Left hindlimb (tissue), 1 donor: ENCODE measurements around the gene RBM6.
"Not testable (repeated sequence)": the region's sequence is repeated elsewhere in the genome, so short reads cannot be mapped to it uniquely, and the experiment has no call there.

Source experiments
- DNase-seq: peaks from one replicate; pipeline ENCODE4 v3.0.0-alpha.2; 2018

RBM6 gene

DNA sequence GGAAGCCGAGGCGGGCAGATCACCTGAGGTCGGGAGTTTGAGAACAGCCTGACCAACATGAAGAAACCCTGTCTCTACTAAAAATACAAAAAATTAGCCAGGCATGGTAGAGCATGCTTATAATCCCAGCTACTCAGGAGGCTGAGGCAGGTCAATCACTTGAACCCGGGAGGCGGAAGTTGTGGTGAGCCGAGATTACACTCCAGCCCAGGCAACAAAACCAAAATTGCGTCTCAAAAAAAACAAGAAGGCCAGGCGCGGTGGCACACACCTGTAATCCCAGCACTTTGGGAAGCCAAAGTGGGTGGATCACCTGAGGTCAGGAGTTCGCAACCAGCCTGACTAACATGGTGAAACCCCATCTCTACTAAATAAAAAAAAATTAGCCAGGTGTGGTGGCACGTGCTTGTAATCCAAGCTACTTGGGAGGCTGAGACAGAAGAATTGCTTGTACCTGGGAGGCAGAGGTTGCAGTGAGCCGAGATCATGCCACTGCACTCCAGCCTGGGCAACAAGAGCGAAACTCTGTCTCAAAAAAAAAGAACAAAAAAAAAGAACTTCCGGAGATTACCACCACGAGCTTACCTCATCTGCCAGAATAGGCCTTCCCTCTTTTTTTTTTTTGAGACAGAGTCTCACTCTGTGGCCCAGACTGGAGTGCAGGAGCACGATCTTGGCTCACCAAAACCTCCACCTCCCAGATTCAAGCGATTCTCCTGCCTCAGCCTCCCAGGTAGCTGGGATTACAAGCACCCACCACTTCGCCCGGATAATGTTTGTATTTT lies 22.0 kb upstream of the RBM6 start:
- DNase-seq = not testable (repeated sequence)

DNA sequence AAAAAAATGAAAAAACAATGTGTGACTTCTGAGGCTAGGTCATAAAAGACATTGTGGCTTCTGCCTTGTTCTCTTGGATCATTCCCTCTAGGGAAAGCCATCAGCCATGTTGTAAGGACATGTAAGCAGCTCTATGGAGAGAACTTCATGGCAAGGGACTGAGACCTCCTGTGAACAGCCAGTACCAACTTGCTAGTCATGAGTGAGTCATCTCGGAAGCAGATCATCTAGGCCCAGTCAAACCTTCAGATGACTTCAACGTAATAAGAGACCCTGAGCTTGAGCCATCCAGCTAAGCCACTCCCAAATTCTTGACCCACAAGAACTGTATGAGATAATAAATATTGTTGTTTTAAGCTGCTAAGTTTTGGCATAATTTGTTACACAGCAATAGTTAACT lies 15.3 kb upstream of the RBM6 start:
- DNase-seq = no peak

DNA sequence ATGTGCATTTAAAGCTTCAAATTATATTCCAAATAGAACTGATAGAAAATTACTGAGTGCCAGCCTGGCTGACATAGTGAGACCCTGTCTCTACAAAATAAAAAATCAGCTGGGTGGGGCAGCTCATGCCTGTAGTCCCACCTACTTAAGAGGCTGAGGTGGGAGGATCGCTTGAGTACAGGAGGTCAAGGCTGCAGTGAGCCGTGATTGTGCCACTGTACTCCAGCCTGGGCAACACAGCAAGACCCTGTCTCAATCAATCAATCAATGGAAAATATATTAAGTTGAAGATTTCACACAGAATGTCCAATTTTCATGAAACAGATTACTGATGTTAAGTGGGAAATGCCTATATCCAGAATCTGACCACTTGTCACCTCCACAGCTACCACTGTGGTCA lies 14.5 kb upstream of the RBM6 start:
- DNase-seq = no peak

DNA sequence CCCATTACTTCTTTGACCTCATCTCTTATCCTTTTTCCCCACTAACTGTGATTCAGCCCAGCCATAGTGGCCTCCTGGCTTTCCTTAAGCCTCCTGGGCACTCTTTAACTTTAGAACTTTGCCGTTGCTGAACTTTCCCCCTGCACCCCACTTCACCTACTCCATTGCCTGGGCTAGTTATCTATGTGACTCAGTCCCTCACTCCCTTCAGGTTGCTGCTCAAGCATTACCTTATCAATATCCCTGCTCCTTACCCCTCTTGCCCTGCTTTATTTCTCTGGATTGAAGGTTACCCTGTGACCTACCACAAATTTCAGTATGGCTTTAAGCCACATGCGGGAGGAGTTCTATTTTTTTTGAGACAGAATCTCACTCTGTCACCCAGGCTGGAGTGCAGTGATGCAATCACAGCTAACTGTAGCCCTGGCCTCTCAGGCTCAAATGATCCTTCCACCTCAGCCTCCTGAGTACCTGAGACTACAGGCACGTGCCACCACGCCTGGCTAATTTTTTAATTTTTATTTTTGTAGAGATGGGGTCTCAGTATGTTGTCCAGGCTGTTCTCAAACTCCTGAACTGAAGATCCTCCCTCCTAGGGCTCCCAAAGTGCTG lies 13.7 kb upstream of the RBM6 start:
- DNase-seq = no peak

DNA sequence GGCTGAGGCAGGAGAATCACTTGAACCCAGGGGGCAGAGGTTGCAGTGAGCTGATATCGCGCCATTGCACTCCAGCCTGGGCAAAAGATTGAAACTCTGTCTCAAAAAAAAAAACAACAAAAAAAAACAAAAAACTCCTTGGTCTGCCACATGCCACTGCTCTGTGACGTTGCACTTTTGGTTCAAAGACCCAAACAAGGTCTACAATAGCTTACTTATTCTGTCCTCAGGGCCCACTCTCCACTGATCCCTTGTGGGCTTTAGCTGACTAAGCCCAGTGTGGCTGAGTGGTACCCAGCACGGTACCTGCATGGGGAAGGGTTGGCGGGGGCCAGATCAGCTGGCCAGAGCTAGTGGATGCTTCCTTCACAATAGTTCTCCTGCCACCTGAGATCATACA lies 12.2 kb upstream of the RBM6 start:
- no peak for DNase-seq

DNA sequence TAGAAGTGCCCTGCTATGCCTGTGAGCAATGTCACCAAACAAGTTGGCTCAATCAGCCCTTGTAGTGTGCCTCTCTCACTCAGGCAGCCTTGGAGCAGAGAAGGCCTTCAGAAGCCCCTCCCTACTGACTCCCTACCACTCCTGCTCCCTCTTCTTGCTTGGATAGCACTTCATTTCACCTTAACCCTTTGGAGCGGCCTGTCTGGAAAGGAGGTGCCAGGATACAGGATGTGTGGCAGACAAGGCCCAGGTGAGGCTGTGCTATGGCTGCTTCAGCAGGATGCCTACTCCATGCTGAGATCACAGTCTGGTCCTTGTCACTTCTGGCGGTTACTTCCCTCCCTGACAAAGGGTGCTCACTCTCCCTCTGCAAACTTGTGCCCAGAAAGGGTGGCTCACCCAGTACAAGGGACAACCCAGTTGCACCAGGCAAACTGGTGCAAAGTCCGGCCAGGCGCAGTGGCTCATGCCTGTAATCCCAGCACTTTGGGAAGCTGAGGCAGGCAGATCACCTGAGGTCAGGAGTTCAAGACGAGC lies 11.4 kb upstream of the RBM6 start:
- DNase-seq = no peak

DNA sequence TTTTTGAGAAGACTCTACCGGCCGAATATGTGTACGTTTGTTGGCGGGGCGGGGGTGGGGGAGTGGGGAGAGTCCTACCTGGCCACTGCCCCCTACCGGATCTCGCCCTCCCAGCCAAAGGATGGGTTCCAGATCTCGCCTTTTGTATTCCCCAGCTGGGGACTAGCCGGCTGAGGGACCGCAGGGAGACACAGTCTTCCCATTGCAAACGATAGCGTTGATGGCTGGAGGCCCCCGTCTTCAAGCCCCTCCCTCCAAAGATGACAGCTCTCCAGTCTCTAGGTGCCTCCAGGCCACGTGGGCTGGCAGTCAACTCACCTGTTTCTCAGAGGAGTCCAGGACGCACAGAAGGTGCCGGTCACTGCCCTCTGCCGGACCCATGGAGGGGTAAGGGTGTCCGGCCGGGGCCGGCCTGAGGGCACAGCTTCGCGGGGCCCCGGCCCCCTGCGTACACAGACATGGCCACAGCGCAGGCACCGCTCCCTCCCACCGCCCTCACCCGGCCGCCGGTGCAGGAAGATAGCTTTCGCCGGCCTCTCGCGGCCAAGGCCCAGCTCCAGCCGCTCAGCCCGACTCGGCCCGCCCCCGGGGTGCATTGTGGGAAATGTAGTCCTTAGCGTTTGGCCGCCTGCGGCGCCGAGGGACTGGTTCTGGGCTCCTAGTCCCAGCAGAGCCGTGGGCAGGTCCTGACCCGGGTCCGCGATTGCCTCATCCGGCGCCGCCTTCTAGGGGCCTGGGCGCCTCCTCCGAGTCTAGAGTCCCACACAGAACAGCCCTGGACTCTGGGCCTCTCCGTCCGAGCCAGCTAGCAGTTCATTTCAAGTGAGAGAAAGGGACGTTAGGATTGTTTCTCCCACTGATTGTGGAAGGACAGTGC lies 10.4 kb upstream of the RBM6 start, which contains the start of gene MON1A:
Gene MON1A, minus strand, starts transcription at position 521 of the 877 bp plus-strand sequence. CDS start 16,465 bp downstream, outside the sequence.
- DNase-seq = peak; percentile 94

DNA sequence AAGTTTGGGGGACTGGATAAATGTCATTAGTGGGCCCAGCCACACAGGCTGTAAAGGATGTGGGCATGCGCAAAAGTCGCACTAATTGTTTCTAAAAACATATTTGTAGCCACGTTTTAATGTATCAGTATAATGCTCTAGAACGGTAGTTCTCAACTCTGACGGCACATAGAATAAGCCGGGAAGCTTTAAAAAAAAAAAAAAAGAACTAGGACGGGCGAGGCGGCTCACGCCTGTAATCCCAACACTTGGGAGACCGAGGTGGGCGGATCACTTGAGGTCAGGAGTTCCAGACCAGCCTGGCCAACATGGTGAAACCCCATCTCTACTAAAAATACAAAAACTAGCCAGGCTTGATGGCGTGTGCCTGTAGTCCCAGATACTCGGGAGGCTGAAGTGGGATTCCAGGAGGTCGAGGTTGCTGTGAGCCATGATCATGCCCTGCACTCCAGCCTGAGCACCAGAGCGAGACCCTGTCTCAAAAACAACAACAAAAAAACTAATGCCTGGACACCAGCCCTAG lies 9.7 kb upstream of the RBM6 start:
- no peak for DNase-seq

DNA sequence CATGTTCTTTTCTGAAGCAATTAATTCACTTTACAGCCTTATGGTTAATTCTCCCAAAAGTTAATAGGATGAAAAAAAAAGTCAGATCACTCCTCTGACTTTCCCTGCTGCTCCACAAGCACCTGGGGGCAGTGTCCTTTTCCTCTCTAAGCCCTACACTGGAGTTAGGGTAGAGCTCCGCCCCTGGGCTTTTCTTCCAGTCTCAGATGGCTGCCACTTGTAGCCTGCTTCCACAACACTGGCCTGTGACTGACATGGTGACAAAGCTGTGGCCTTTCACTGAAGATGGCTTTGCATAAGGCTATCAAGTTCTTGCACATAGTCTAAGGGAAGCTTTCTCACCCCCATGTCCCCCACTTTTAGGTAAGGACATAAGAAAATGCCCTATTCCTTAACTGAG lies 9.0 kb upstream of the RBM6 start:
- DNase-seq = no peak

DNA sequence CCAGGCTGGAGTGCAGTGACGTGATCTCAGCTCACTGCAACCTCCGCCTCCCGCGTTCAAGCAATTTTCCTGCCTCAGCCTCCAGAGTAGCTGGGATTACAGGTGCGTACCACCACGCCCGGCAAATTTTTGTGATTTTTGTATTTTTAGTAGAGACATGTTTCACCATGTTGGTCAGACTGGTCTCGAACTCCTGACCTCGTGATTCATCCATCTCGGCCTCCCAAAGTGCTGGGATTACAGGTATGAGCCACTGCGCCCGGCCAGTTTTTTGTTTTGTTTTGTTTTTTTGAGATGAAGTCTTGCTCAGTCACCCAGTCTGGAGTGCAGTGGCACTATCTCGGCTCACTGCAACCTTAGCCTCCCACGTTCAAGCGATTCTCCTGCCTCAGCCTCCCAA lies 7.7 kb upstream of the RBM6 start:
- not testable (repeated sequence) for DNase-seq

DNA sequence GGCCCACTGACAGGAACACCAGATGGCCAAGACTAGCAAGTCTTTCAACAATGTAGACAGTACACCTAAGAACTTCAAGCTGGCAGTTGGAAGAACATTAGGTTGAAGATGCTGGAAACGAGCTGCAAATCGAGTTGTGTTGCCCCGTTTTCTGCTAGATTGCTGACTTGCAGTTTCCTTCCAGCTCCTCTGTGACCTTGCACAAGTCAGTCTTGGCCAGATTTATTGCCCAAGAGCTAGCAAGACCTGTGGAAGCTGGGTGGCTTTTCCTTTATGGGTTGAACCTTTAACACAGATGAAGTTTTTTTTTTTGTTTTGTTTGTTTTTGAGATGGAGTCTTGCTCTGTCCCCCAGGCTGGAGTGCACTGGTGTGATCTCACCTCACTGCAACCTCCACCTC lies 2.9 kb upstream of the RBM6 start:
- no peak for DNase-seq

DNA sequence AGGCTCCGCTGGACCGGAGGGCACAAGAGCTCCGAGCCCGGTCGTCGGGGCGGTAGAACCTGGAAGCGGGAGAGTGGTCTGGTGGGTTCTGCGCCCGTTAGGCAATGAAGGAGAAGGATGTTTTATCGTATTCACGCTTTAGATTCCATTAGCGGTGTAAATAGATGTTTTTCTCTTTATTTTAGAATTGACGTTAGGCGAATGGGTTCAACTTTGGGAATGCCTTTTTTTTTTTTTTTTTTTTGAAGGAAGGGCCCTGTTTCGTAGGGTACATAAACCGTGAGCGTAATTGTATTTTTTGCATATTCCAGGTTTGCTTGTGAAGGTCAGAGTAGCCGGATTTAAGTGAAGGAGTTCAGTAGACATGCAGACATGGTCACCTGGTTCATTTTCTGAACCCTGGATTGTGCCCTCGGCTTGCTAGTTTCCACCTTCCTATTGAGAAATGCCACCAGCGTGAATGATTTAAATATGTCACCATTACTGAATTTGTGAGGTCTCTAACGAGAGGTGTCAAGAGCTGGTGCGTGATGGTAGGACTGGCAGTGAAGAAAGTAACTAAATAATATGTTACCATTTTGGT lies 808 bp downstream of the RBM6 start:
- no peak for DNase-seq

DNA sequence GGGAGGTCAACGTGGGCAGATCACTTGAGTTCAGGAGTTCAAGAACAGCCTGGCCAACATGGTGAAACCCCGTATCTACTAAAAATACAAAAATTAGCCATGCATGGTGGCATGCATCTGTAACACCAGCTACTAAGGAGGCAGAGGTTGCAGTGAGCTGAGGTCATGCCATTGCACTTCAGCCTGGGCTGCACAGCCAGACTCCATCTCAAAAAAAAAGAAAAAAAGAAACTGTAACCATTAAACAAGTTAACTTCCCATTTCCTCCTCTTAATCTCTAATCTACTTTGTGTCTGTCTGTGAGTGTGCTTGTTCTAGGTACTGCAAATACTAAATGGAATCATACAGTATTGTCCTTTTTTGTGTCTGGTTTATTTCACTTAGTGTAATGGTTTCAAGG lies 2.7 kb downstream of the RBM6 start:
- DNase-seq = no peak

DNA sequence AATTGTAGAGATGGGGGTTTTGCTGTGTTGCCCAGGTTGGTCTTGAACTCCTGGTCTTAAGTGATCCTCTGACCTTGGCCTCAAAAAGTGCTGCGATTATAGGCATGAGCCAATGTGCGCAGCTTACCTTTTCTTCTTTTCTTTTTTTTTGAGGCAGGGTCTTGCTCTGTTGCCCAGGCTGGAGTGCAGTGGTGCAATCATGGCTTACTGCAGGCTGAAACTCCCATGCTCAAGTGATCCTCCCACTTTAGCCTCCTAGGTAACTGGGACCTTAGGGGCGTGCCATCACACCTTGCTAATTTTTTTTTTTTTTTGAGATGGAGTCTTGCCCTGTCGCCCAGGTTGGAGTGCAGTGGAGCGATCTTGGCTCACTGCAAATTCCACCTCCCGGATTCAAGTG lies 13.0 kb downstream of the RBM6 start:
- DNase-seq = no peak

DNA sequence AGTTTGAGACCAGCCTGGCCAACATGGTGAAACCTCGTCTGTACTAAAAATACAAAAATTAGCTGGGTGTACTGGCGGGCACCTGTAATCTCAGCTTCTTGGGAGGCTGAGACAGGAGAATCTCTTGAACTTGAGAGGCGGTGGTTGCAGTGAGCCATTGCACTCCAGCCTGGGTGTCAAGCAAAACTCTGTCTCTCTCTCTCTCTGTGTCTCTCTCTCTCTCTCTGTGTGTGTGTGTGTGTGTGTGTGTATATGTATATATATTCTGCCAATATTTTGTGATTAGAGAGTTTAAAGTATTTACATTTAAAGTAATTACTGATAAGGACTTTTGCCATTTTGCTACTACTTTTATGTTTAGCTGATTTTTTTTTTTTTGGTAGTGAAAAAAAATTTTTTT lies 15.7 kb downstream of the RBM6 start:
- DNase-seq = no peak

DNA sequence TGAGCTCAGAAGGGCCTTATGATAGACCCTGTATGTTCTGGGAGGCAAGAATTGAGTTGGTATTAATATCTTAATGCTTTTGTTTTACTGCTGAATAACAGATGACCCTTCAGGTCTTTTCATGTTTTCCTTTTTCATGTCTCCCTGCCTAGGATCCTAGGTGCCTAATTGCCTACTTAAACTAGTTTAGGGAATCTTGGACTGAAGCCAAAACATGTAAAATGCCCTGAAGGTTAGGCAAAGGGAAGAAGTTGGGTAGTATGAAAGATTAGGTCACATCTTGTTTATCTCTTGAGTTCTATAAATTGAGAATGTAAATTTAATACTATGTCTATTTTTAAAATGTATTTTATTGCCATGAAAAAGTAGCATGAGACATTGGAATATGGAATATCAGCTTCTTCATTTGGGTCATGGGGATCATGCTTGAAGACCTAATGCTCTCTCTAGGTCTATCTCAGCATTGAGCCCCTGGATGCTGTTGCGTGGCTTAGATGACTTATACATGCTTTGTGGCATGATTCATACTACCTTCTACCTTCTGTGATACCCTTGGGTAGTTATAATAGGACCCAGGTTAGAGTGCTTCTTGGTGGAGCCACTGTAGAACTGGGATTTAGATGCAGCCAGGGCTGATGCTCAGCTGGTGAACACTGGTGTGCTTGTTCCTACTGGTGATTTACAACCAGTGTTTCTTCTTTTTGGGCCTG lies 26.4 kb downstream of the RBM6 start:
- DNase-seq = no peak

DNA sequence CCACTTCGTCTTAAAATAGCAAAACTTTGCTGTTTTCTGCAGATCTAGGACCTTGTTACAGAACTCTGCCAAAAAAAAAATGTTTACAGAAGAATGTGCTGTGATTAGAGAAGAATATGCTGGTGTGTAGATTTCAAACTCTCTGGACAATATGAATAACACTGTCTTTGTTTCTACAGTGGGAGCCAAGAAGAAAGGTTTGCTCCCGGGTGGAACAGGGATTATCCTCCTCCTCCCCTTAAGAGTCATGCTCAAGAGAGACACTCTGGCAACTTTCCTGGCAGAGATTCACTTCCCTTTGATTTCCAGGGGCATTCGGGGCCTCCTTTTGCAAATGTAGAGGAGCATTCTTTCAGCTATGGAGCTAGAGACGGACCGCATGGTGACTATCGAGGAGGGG lies 27.3 kb downstream of the RBM6 start:
- no peak for DNase-seq

DNA sequence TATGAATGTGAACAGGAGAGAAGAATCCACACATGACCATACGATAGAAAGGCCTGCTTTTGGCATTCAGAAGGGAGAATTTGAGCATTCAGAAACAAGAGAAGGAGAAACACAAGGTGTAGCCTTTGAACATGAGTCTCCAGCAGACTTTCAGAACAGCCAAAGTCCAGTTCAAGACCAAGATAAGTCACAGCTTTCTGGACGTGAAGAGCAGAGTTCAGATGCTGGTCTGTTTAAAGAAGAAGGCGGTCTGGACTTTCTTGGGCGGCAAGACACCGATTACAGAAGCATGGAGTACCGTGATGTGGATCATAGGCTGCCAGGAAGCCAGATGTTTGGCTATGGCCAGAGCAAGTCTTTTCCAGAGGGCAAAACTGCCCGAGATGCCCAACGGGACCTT lies 28.4 kb downstream of the RBM6 start:
- no peak for DNase-seq

DNA sequence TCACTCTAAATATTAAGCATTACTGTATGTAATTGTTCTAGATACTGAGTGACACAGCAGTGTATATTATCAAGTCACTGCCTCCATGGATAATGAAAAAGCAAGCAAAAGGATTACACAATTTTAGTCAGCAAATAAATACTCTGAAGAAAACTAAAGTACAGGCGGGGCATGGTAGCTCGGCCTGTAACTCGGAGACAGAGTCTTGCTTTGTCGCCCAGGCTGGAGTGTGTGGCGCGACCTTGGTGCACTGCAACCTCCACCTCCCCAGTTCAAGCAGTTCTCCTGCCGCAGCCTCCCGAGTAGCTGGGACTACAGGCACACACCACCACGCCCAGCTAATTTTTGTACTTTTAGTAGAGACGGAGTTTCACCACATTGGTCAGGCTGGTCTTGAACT lies 32.7 kb downstream of the RBM6 start:
- no peak for DNase-seq

DNA sequence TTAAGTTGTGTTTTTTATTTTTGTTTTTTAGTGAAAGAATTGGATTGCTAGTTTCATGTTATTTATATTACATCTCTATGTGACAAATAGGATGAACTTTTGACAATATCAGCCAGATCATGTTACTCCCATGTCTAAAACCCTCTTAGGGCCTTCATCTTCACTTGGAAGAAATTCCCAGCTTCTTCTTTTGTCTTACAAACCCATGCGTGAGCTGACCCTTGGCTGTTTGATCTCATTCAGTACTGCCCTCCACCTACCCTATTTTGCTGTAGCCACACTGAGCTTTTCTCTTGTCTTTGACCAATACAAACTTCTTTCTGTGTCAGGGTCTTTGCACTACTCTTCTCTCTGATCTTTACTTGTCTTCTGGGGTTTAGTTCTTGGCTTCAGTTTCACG lies 37.0 kb downstream of the RBM6 start:
- no peak for DNase-seq

DNA sequence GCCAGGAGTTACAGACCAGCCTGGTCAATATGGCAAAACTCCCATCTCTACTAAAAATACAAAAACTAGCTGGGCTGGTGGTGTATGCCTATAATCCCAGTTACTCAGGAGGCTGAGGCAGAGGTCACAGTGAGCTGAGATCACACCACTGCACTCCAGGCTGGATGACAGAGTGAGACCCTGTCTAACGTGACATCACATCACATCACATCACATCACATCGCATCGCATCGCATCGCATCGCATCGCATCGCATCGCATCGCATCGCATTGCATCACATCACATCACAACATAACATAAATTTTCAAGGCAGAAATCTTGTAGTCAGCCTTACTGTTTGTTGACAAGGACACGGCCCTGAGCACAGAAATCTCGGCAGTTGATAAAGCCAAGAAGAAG lies 44.4 kb downstream of the RBM6 start:
- DNase-seq = no peak

DNA sequence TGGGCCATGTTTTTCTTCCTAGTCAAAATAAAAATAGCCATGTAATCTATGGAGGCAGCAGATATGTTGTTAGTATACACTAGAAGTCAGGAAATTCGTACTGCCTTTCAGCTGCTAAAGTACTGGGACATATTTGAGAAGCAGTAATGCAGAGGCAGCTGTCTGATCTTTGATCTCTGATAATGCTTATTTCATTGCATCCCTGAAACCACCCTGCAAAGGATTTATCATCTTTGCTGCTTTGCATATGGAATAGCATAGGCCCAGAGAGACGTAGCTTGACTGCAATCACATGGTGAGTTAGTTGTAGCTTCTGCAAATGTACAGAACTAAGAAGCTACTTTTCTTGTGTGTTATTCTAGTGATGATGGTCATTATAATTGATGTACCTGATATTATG lies 52.4 kb downstream of the RBM6 start:
- DNase-seq = no peak
